HEK293 (cell line): ENCODE data around the gene EPHB1.

ENCODE experiments used
- CTCF ChIA-PET: fragments of 350-600 bp; formaldehyde crosslinking; extraction: SDS; loops from one replicate; lab custom pipeline; 2021; ENCODE audit warnings: antibody characterized with exemption; lab: Yijun Ruan, JAX
- POLR2A ChIA-PET: fragments of 300-600 bp; formaldehyde crosslinking; extraction: SDS; loops from one replicate; lab custom pipeline; 2020; ENCODE audit warnings: antibody characterized with exemption, inconsistent platforms; lab: Yijun Ruan, JAX
- H3K27ac ChIP-seq: fragments of 200-500 bp; sonication (Bioruptor generic); 2 replicates; pipeline ENCODE4 v1.5.1; 2014; ENCODE audit warnings: low read depth, low read length, control low read depth, inconsistent platforms; ENCODE audit errors: extremely low read depth
- H3K36me3 ChIP-seq, 2 experiments: fragments of 200-500 bp in 1 of 2; sonication (Bioruptor generic) in 1 of 2; 1 replicate in 1 of 2; 2 replicates in 1 of 2; pipeline ENCODE4 v1.5.1; 2014 to 2017; ENCODE audit warnings: inconsistent platforms in 2 of 2, low read length in 2 of 2; ENCODE audit not compliant: control insufficient read depth in 2 of 2, insufficient read depth in 1 of 2
- H3K4me1 ChIP-seq: fragments of 200-500 bp; sonication (Bioruptor generic); 2 replicates; pipeline ENCODE4 v1.5.1; 2014; ENCODE audit warnings: mild to moderate bottlenecking, low read length, inconsistent platforms; ENCODE audit not compliant: control insufficient read depth, insufficient read depth
- H3K4me3 ChIP-seq: 2 replicates; pipeline ENCODE4 v1.5.1; 2011; ENCODE audit warnings: low read depth, mild to moderate bottlenecking, control low read depth, low read length, moderate library complexity
- H3K9me3 ChIP-seq: fragments of 200-500 bp; sonication (Bioruptor generic); 2 replicates; pipeline ENCODE4 v1.5.1; 2014; ENCODE audit warnings: low read depth, low read length, inconsistent platforms; ENCODE audit not compliant: control insufficient read depth, insufficient read depth
- BCL6B ChIP-seq: fragments of 450-650 bp; formaldehyde crosslinking; IDR thresholded peaks from 2 replicates; pipeline ENCODE4 v1.5.1; 2017; ENCODE audit warnings: missing biosample characterization, missing genetic modification characterization
- FEZF1 ChIP-seq: fragments of 450-650 bp; formaldehyde crosslinking; IDR thresholded peaks from 2 replicates; pipeline ENCODE4 v1.5.1; 2016; ENCODE audit warnings: missing biosample characterization, missing genetic modification characterization
- OSR2 ChIP-seq: fragments of 450-650 bp; formaldehyde crosslinking; IDR thresholded peaks from 2 replicates; pipeline ENCODE4 v1.5.1; 2016; ENCODE audit warnings: missing biosample characterization, missing genetic modification characterization
- PATZ1 ChIP-seq: fragments of 450-650 bp; formaldehyde crosslinking; IDR thresholded peaks from 2 replicates; pipeline ENCODE4 v1.5.1; 2016; ENCODE audit warnings: missing biosample characterization, missing genetic modification characterization
- PRDM2 ChIP-seq: fragments of 450-650 bp; formaldehyde crosslinking; IDR thresholded peaks from 2 replicates; pipeline ENCODE4 v1.5.1; 2016; ENCODE audit warnings: missing biosample characterization, missing genetic modification characterization, borderline replicate concordance
- WT1 ChIP-seq: fragments of 450-650 bp; formaldehyde crosslinking; IDR thresholded peaks from 2 replicates; pipeline ENCODE4 v1.5.1; 2016; ENCODE audit warnings: missing biosample characterization, missing genetic modification characterization
- ZBTB1 ChIP-seq: fragments of 450-650 bp; formaldehyde crosslinking; IDR thresholded peaks from 2 replicates; pipeline ENCODE4 v1.5.1; 2016; ENCODE audit warnings: missing biosample characterization, missing genetic modification characterization
- ZBTB17 ChIP-seq: fragments of 450-650 bp; formaldehyde crosslinking; IDR thresholded peaks from 2 replicates; pipeline ENCODE4 v1.5.1; 2016; ENCODE audit warnings: missing biosample characterization, missing genetic modification characterization
- ZFHX2 ChIP-seq: fragments of 450-650 bp; formaldehyde crosslinking; conservative IDR thresholded peaks from 2 replicates; pipeline ENCODE4 v1.5.1; 2016; ENCODE audit warnings: missing biosample characterization, missing genetic modification characterization
- ZIC2 ChIP-seq: fragments of 450-650 bp; formaldehyde crosslinking; IDR thresholded peaks from 2 replicates; pipeline ENCODE4 v1.5.1; 2016; ENCODE audit warnings: missing biosample characterization, missing genetic modification characterization
- ZNF114 ChIP-seq: fragments of 450-650 bp; formaldehyde crosslinking; IDR thresholded peaks from 2 replicates; pipeline ENCODE4 v1.5.0; 2017; ENCODE audit warnings: missing biosample characterization, missing genetic modification characterization
- ZNF121 ChIP-seq: fragments of 450-650 bp; formaldehyde crosslinking; IDR thresholded peaks from 2 replicates; pipeline ENCODE4 v1.5.1; 2016; ENCODE audit warnings: missing biosample characterization, missing genetic modification characterization
- ZNF311 ChIP-seq: fragments of 450-650 bp; formaldehyde crosslinking; IDR thresholded peaks from 2 replicates; pipeline ENCODE4 v1.5.1; 2017; ENCODE audit warnings: missing biosample characterization, missing genetic modification characterization, borderline replicate concordance
- ZNF341 ChIP-seq: fragments of 450-650 bp; formaldehyde crosslinking; IDR thresholded peaks from 2 replicates; pipeline ENCODE4; 2016; ENCODE audit warnings: low read depth, missing biosample characterization, missing genetic modification characterization
- ZNF423 ChIP-seq: fragments of 450-650 bp; formaldehyde crosslinking; IDR thresholded peaks from 2 replicates; pipeline ENCODE4 v1.5.1; 2016; ENCODE audit warnings: missing biosample characterization, missing genetic modification characterization
- ZNF544 ChIP-seq: fragments of 450-650 bp; formaldehyde crosslinking; IDR thresholded peaks from 2 replicates; pipeline ENCODE4 v1.5.0; 2017; ENCODE audit warnings: missing biosample characterization, missing genetic modification characterization
- ZNF558 ChIP-seq: fragments of 450-650 bp; formaldehyde crosslinking; IDR thresholded peaks from 2 replicates; pipeline ENCODE4 v1.5.1; 2016; ENCODE audit warnings: missing biosample characterization, missing genetic modification characterization
- ZNF580 ChIP-seq: fragments of 450-650 bp; formaldehyde crosslinking; IDR thresholded peaks from 2 replicates; pipeline ENCODE4 v1.5.1; 2016; ENCODE audit warnings: missing biosample characterization, missing genetic modification characterization
- ZNF645 ChIP-seq: fragments of 450-650 bp; formaldehyde crosslinking; IDR thresholded peaks from 2 replicates; pipeline ENCODE4; 2016; ENCODE audit warnings: missing biosample characterization, missing genetic modification characterization
- ZNF658 ChIP-seq: fragments of 450-650 bp; formaldehyde crosslinking; IDR thresholded peaks from 2 replicates; pipeline ENCODE4; 2016; ENCODE audit warnings: missing biosample characterization, missing genetic modification characterization
- ZNF692 ChIP-seq: fragments of 450-650 bp; formaldehyde crosslinking; IDR thresholded peaks from 2 replicates; pipeline ENCODE4 v1.5.1; 2016; ENCODE audit warnings: missing biosample characterization, missing genetic modification characterization
- ZNF777 ChIP-seq: fragments of 450-650 bp; formaldehyde crosslinking; IDR thresholded peaks from 2 replicates; pipeline ENCODE4 v1.5.1; 2017; ENCODE audit warnings: missing biosample characterization, missing genetic modification characterization, borderline replicate concordance
- ZNF792 ChIP-seq: fragments of 450-650 bp; formaldehyde crosslinking; IDR thresholded peaks from 2 replicates; pipeline ENCODE4 v1.5.1; 2016; ENCODE audit warnings: missing biosample characterization, missing genetic modification characterization

EPHB1 gene

GRCh38 chr3:134752761-134753461 lies 42.1 kb upstream of the EPHB1 start:
- Histone ChIP-seq H3K4me3 (no peak overlapping the region), H3K36me3 (no peaks in the 10 kb centered on the region)
- TF ChIP-seq ZNF121 (no peak), ZNF423 (tag by site-specific recombination) (no peak), ZNF341 (tag by site-specific recombination) (no peak), ZNF311 (tag by site-specific recombination) (no peak), ZNF114 (tag by site-specific recombination) (no peak), ZNF580 (tag by site-specific recombination) (no peak), PATZ1 (tag by site-specific recombination) (no peak), ZFHX2 (no peak), ZBTB17 (no peak), ZNF692 (tag by site-specific recombination) (no peak), BCL6B (no peak), ZNF645 (tag by site-specific recombination) (no peak), ZIC2 (tag by site-specific recombination) (no peak), FEZF1 (tag by site-specific recombination) (no peak), OSR2 (tag by site-specific recombination) (no peak), ZNF658 (tag by site-specific recombination) (no peak), ZNF558 (tag by site-specific recombination) (no peak), ZBTB1 (no peak)
- TF ChIP-seq, all 188 proteins: peak for 0
- ChIA-PET POLR2A (no interaction called here), CTCF (interaction anchor here (0.5 kb wide), 1 partner anchor 208 kb away, joined by 4 read pairs; no protein-coding TSS in a partner anchor)
- Histone ChIP-seq H3K9me3 (no peaks in the 10 kb centered on the region), H3K27ac (no peak overlapping the region), H3K4me1 (no peaks in the 10 kb centered on the region)

- no peaks in the 10 kb centered on the region for H3K36me3 ChIP-seq
- H3K4me1 ChIP-seq, result no peaks in the 10 kb centered on the region
- ChIA-PET POLR2A (no interaction called here), CTCF (interaction anchor here (0.6 to 2.9 kb wide), 6 partner anchors 12 to 1288 kb away, joined by 3 to 17 read pairs (median 4); no protein-coding TSS in a partner anchor)
- no peak overlapping the region for H3K27ac ChIP-seq
- no peaks in the 10 kb centered on the region for H3K9me3 ChIP-seq
- no peak overlapping the region for H3K4me3 ChIP-seq
- TF ChIP-seq PRDM2 (tag by site-specific recombination), result no peak
- TF ChIP-seq WT1 (tag by site-specific recombination), result no peak
- TF ChIP-seq ZNF792 (tag by site-specific recombination), result no peak
- TF ChIP-seq ZNF777 (tag by site-specific recombination), result no peak
- TF ChIP-seq ZNF544, result no peak
Observed at GRCh38 chr3:134753999-134754742, 40.9 kb upstream of the EPHB1 start.
